HTERT RPE-1 (cell line): ENCODE results near the gene DOCK3.
"Not testable (repeated sequence)": the region's sequence is repeated elsewhere in the genome, so short reads cannot be mapped to it uniquely, and the experiment has no call there.

Experiments
- in situ Hi-C: fragments of 300-500 bp; cut with MboI; formaldehyde crosslinking; loops from 4 replicates; pipeline ENCODE4 v1.14.3; 2020; ENCODE audit warnings: low sequenced_read_pairs

The DOCK3 gene

GRCh38 chr3:50790894-50791293 is 116.2 kb downstream of the DOCK3 start:
- in situ Hi-C loops = not testable (repeated sequence)

- in situ Hi-C loops = no loop called here
Observed at GRCh38 chr3:50792568-50792967, 117.8 kb downstream of the DOCK3 start.

- in situ Hi-C loops = not testable (repeated sequence)
Observed at GRCh38 chr3:50803805-50804204, 129.1 kb downstream of the DOCK3 start.

- in situ Hi-C loops = not testable (repeated sequence)
Observed at GRCh38 chr3:50804376-50804775, 129.6 kb downstream of the DOCK3 start.

GRCh38 chr3:50805321-50805720 is 130.6 kb downstream of the DOCK3 start:
- in situ Hi-C loops = no loop called here

- in situ Hi-C loops = no loop called here
Observed at GRCh38 chr3:50806031-50806430, 131.3 kb downstream of the DOCK3 start.

- in situ Hi-C loops = no loop called here
Observed at GRCh38 chr3:50806806-50807205, 132.1 kb downstream of the DOCK3 start.

- in situ Hi-C loops = no loop called here
Observed at GRCh38 chr3:50807266-50807665, 132.5 kb downstream of the DOCK3 start.

- in situ Hi-C loops = no loop called here
Observed at GRCh38 chr3:50811893-50812292, 137.2 kb downstream of the DOCK3 start.

- in situ Hi-C loops = no loop called here
Observed at GRCh38 chr3:50815844-50816243, 141.1 kb downstream of the DOCK3 start.

GRCh38 chr3:50816894-50817293 is 142.2 kb downstream of the DOCK3 start:
- in situ Hi-C loops = no loop called here

GRCh38 chr3:50817756-50818529 is 143.2 kb downstream of the DOCK3 start:
- in situ Hi-C loops = no loop called here

- in situ Hi-C loops = no loop called here
Observed at GRCh38 chr3:50819882-50820281, 145.2 kb downstream of the DOCK3 start.

- in situ Hi-C loops = no loop called here
Observed at GRCh38 chr3:50825841-50826240, 151.1 kb downstream of the DOCK3 start.

- in situ Hi-C loops = no loop called here
Observed at GRCh38 chr3:50830451-50830850, 155.7 kb downstream of the DOCK3 start.

- in situ Hi-C loops = not testable (repeated sequence)
Observed at GRCh38 chr3:50831009-50831408, 156.3 kb downstream of the DOCK3 start.

- in situ Hi-C loops = no loop called here
Observed at GRCh38 chr3:50840983-50841489, 166.3 kb downstream of the DOCK3 start.

GRCh38 chr3:50848308-50848707 is 173.6 kb downstream of the DOCK3 start:
- in situ Hi-C loops = no loop called here

GRCh38 chr3:50850639-50851511 is 176.1 kb downstream of the DOCK3 start:
- in situ Hi-C loops = no loop called here

- in situ Hi-C loops = no loop called here
Observed at GRCh38 chr3:50853936-50854335, 179.2 kb downstream of the DOCK3 start.

- in situ Hi-C loops = no loop called here
Observed at GRCh38 chr3:50862221-50862620, 187.5 kb downstream of the DOCK3 start.
